Loucy (cell line): Measurements from ENCODE around the gene PLA2G4C.

Experiments used
- EZH2phosphoT487 ChIP-seq: fragments of 200-600 bp; IDR thresholded peaks from 2 replicates; pipeline ENCODE4 v1.6.1; 2018; ENCODE audit warnings: antibody characterized with exemption, mild to moderate bottlenecking, moderate library complexity, borderline replicate concordance
- TF ChIP-seq, protein P1 (sequence below): fragments of 200-600 bp; sonication (generic); conservative IDR thresholded peaks from 2 replicates; pipeline ENCODE4 v1.5.1; 2014; ENCODE audit warnings: mild to moderate bottlenecking, antibody characterized with exemption, low read length

DNA sequence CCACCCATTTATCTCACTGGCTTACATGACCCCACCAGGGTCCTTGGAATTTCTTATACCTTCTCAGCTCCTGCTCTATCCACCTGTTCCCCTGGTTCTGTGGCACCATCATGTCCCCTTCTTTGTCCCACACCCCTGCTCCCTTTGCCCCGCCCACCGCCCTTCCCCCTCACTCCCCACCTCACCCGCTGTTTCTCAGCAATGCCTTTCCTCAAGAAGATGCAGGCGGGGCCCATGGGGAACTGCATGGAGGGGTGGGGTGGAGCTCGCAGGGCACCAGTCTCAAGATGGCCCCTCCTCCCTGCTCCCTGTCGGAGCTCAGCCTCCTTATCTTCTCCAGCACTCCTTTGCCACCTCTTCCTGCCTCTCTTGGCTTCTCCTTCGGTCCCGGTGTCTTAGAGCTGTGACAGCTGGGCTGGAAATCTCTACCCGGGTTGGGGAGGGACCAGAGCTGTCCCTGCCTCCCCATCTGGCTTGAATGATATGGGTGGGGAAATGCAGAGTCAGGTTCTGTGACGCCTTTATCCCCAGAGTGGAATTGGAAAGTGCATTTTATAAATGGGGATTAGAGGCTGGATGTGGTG, 66.8 kb downstream of the PLA2G4C start, which contains the start of gene CABP5:
- TF ChIP-seq, protein P1, sequence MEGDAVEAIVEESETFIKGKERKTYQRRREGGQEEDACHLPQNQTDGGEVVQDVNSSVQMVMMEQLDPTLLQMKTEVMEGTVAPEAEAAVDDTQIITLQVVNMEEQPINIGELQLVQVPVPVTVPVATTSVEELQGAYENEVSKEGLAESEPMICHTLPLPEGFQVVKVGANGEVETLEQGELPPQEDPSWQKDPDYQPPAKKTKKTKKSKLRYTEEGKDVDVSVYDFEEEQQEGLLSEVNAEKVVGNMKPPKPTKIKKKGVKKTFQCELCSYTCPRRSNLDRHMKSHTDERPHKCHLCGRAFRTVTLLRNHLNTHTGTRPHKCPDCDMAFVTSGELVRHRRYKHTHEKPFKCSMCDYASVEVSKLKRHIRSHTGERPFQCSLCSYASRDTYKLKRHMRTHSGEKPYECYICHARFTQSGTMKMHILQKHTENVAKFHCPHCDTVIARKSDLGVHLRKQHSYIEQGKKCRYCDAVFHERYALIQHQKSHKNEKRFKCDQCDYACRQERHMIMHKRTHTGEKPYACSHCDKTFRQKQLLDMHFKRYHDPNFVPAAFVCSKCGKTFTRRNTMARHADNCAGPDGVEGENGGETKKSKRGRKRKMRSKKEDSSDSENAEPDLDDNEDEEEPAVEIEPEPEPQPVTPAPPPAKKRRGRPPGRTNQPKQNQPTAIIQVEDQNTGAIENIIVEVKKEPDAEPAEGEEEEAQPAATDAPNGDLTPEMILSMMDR, result no peak
- TF ChIP-seq EZH2phosphoT487, result no peak
